NOMO-1 (cell line): Measurements from ENCODE around the gene CUX1.

ENCODE experiments used
- DNase-seq, 2 experiments: peaks; one replicate each; lab custom pipeline; 2025; ENCODE audit not compliant: unreplicated experiment in 2 of 2; lab: John Stamatoyannopoulos, UW

The CUX1 gene

DNA sequence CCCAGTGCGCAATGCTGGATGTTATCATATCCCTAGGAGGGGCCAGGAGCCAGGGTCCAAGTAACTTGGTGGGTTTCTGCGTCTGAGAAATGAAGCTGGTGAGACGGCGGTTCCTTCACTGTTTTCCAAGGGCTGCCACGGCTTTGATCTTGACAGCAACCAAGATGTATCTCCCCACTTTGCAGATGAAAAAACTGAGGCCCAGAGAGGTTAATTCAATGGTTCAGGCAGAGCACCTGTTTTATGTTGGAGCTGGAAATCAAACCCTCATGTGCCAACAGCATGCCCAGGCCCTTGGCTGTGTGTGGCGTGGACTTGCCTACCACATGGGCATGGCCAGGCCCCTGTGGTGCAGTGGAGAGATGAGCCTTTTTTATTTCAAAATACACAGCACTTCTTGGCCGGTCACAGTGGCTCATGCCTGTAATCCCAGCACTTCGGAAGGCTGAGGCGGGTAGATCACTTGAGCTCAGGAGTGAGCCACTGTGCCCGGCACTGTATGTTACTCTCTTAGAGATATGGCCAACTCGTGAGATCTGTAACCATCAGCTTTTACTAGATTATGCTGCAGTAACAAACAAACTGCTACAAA is 244.0 kb downstream of the CUX1 start:
- DNase-seq = no peak

GRCh38 chr7:102061981-102062390 is 244.6 kb downstream of the CUX1 start:
- DNase-seq = peak; percentile 39 to 68

- no peak for DNase-seq
Measured at GRCh38 chr7:102063690-102064180, 246.3 kb downstream of the CUX1 start.

DNA sequence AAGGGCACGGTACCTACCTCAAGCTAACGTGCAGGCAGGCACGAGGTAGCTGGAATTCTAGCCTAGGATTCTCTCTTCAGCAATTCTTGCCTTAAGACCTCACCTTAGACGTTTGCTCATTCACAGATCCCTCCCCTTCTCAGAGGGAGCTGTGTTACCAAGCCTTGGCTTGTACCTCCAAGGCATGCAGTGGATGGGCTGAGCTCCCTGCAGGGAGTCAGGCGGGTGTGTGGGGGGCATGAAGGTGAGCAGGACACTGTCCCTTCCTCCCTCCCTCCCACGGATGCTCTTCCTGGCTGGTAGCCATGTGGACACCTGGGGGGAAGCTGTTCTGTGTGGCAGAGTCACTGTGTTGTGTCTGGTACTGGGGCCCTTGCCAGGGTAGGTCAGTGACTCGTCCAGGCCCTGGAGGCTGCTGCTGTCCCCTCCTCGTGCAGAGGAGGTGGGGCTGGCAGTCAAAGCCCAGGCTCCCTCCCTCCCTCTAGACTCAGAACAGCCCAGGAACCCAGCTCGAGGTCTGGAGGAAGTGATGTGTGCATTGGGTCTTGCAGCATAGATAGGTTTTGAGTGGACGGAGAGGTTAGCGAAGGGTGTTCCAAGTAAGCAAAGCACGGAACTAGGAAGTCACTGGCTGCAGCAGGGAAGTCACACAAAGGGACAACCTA is 247.1 kb downstream of the CUX1 start:
- DNase-seq = peak; percentile 78 to 96

DNA sequence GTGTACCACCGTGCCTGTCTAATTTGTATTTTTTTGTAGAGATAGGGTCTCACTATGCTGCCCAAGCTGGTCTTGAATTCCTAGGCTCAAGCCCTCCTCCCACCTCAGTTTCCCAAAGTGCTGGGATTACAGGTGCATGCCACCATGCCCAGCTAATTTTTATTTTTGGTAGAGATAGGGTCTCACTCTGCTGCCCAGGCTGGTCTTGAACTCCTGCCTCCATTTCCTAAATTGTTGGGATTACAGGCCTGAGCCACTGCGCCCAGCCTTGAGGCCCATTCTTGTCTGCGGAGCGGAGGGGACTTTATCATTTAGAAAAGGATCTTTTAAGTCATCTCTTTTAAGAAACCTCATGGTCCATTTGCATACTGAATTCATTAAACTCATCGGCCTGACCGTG is 247.8 kb downstream of the CUX1 start:
- DNase-seq = no peak

DNA sequence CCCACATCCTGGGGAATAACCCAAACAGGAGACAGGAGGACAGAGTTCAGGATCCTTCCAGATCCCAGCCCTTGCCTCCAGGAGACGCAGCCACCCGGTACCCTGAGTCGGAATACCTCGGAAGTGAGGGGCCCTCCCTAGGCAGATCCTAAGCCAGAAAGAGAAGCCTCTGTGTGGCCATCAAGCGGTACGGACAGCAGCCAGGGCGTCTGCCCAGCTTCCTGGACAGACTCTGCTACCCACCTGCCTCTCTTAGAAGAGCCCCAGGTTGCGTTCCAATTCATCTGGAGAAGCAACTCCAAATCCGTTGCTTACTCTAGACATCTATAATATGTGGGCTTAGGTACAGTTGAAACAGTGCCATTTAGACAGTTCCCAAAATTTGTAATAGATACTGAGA is 249.1 kb downstream of the CUX1 start:
- no peak for DNase-seq

DNA sequence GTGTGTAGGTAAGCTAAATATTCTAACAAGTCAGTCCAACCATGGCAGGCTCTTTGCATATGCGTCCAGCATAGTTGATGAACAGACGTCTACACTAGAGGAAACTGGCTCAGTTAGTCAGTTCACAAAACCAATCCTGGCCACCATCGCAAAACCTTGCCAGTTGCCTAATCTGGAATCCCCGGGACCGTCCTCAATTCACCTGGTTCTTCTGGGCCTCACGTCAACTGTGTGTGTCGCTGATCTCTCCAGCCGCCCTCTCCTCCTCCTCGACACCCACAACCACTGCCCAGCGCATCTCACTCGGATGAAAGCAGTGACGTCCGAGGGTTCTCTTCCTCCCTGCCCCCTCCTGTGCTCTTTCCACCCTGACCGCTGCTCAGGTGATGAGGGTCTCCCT is 251.4 kb downstream of the CUX1 start:
- DNase-seq = no peak

GRCh38 chr7:102069931-102070629 is 252.7 kb downstream of the CUX1 start:
- no peak for DNase-seq

DNA sequence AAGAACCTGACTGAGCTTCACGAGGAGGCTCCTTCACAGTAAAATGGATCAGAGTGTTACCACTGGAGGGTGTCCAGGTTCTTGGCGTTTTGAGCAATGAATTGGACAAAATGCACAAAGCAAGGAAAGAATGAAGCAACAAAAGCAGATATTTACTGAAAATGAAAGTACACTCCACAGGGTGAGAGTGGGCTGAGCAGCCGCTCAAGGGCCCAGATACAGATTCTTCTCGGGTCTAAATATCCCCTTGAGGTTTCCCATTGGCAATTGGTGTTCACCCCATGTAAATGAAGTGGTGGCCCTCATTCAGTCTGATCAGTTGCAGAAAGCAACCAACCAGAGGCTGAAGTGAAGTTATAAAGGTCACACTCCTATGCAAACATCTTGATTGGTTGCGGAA is 254.6 kb downstream of the CUX1 start:
- no peak for DNase-seq

- no peak for DNase-seq
Measured at GRCh38 chr7:102072636-102073209, 255.3 kb downstream of the CUX1 start.

- DNase-seq = no peak
Measured at GRCh38 chr7:102073931-102074880, 256.8 kb downstream of the CUX1 start.

GRCh38 chr7:102075126-102075525 is 257.7 kb downstream of the CUX1 start:
- DNase-seq = no peak

- DNase-seq = no peak
Measured at GRCh38 chr7:102075553-102076135, 258.2 kb downstream of the CUX1 start.

DNA sequence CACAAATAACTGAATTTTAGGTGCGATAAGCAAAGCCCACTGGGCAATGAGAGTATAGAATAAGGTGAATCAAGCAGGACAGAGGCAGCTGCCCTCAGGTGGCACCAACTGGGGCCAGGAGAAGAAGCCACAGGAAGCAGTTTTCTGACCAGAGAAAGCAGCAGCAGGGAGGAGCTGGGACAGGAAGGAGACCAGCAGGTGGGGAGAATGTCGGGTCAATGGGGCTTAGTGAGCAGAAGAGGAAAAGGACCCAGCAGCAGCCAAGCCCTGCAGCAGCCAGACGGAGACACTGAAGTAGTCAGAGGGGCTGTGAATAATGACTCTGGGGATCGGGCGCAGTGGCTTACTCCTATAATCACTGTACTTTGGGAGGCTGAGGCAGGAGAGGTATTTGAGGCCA is 259.7 kb downstream of the CUX1 start:
- DNase-seq = no peak

- no peak for DNase-seq
Measured at GRCh38 chr7:102079140-102080018, 262.0 kb downstream of the CUX1 start.

DNA sequence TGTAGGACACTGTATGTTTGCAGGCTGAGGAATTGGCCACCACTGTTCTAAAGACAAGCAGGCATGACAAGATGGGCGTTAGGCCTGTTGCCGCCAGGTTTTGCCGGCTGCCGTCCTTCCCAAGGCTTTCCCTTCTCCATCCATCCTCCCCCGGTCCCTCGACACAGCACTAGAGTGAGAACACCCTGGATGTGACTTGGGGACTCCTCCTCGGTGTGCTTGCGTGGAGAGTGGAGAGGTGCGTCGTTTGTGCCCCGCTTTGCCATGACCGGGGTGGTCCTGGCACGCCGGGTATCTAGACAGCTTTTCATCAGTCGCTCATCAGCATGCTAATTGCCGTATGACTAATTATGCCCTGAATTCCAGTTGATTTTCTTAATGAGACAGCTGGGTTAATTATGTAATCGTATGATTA is 262.6 kb downstream of the CUX1 start:
- DNase-seq = no peak

DNA sequence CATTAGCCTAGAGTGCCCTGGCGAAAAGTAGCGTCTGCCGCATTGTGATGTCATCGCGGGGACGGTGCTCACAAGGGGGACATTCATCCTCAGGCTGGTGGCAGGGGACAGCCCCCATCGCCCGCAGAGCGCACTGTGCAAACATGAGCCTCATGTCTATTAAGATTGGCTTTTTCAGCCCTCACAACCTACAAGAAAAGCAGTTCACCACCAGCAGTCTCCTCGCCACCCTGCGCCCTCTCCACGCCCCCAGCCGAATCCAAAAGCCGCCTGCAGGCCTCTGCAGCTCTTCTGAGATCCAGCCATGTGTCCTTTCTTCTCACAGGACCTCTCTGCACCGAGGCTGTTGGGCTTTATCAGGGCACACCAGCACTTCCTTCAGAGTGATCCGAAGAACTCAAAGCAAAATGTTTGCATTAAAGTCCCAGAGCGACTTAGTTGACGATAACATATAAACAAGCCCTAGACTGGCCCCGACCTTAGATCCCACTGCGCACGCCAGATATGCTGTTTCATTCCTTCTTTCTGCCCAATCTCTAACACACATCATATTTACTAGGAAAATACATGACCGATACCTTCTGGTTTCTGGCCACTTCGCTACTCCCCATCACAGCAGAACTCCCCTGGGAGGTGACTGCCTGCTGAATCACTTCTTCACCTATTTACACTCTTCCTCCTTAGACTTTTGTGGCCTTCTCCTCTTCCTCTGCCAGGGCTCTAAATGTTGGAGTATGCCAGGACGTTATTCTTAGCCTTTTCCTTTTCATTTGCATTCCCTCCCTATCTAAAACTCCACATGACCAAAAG is 263.2 kb downstream of the CUX1 start:
- DNase-seq = no peak

- no peak for DNase-seq
Measured at GRCh38 chr7:102081244-102081627, 263.8 kb downstream of the CUX1 start.
